ENCODE results near the gene TBC1D2.

TBC1D2 gene

GRCh38 chr9:98158071-98158831 is 97.2 kb downstream of the TBC1D2 start:
- Histone ChIP-seq H3K4me2 (ENCODE audit: insufficient read depth, low read length, poor library complexity, severe bottlenecking) (no peak overlapping the region), H3K4me3 (ENCODE audit: low read length in 2 of 2) (no peak overlapping the region), H3K36me3 (replicated peaks in 1 of 2; ENCODE audit: control insufficient read depth in 2 of 2, insufficient read depth in 2 of 2, low read length in 2 of 2) (no peaks in the 10 kb centered on the region), H3K79me1 (ENCODE audit: low read depth, low read length) (no peaks in the 10 kb centered on the region), H2BK5ac (ENCODE audit: low read length) (no peak overlapping the region), H2BK15ac (ENCODE audit: low read length) (no peak overlapping the region), H4K91ac (ENCODE audit: low read depth, low read length, poor library complexity) (no peak overlapping the region), H3K27me3 (ENCODE audit: control insufficient read depth in 3 of 3, insufficient read depth in 3 of 3, low read depth in 1 of 3, low read length in 3 of 3) (peaks cover 0 to 19% (median 0%) of the 10 kb centered on the region in 3 experiments), H3K9me3 (replicated peaks in 1 of 2; ENCODE audit: control insufficient read depth in 2 of 2, insufficient read depth in 1 of 2, low read depth in 1 of 2, low read length in 2 of 2) (no peaks in the 10 kb centered on the region), H3K4ac (ENCODE audit: low read length) (no peak overlapping the region), H2AFZ (ENCODE audit: low read length) (no peak overlapping the region), H3K23ac (ENCODE audit: low read depth, low read length, poor library complexity) (no peak overlapping the region), H3K27ac (replicated peaks; ENCODE audit: low read length) (no peak overlapping the region), H2BK120ac (ENCODE audit: low read depth, low read length) (no peak overlapping the region), H3K14ac (ENCODE audit: low read length) (no peak overlapping the region), H2BK12ac (ENCODE audit: low read length) (no peak overlapping the region), H3K4me1 (ENCODE audit: control insufficient read depth in 2 of 2, insufficient read depth in 1 of 2, low read depth in 1 of 2, low read length in 2 of 2) (peaks cover 0 to 7% of the 10 kb centered on the region in 2 donors), H4K8ac (ENCODE audit: low read depth, low read length) (no peak overlapping the region), H3K18ac (ENCODE audit: low read length) (no peak overlapping the region), H2AK5ac (ENCODE audit: low read depth, low read length) (no peak overlapping the region), H3K9ac (ENCODE audit: low read depth, low read length, poor library complexity) (no peak overlapping the region)
- WGBS, 2 donors (ENCODE audit: extremely low coverage in 2 of 2, insufficient read length in 2 of 2, insufficient replicate concordance in 1 of 2), result no CpG with 5 or more reads among the region's 4 CpGs
- no peak for DNase-seq (ENCODE audit: low spot score)

- H3K36me3 ChIP-seq (replicated peaks in 1 of 2; ENCODE audit: control insufficient read depth in 2 of 2, insufficient read depth in 2 of 2, low read length in 2 of 2), result no peaks in the 10 kb centered on the region
- DNase-seq (ENCODE audit: low spot score), result no peak
- H4K91ac ChIP-seq (ENCODE audit: low read depth, low read length, poor library complexity), result no peak overlapping the region
- H3K27ac ChIP-seq (replicated peaks; ENCODE audit: low read length), result no peak overlapping the region
- H3K79me1 ChIP-seq (ENCODE audit: low read depth, low read length), result no peaks in the 10 kb centered on the region
- H3K4me1 ChIP-seq (ENCODE audit: control insufficient read depth in 2 of 2, insufficient read depth in 1 of 2, low read depth in 1 of 2, low read length in 2 of 2), result peaks cover 0 to 5% of the 10 kb centered on the region in 2 donors
- H2BK120ac ChIP-seq (ENCODE audit: low read depth, low read length), result no peak overlapping the region
- H3K18ac ChIP-seq (ENCODE audit: low read length), result no peak overlapping the region
- H3K9ac ChIP-seq (ENCODE audit: low read depth, low read length, poor library complexity), result no peak overlapping the region
- H3K4me3 ChIP-seq (ENCODE audit: low read length in 2 of 2), result no peak overlapping the region
- H4K8ac ChIP-seq (ENCODE audit: low read depth, low read length), result no peak overlapping the region
- H2AFZ ChIP-seq (ENCODE audit: low read length), result no peak overlapping the region
- no peak overlapping the region for H3K4me2 ChIP-seq (ENCODE audit: insufficient read depth, low read length, poor library complexity, severe bottlenecking)
- no CpG with 5 or more reads among the region's 10 CpGs for WGBS, 2 donors (ENCODE audit: extremely low coverage in 2 of 2, insufficient read length in 2 of 2, insufficient replicate concordance in 1 of 2)
- H3K14ac ChIP-seq (ENCODE audit: low read length), result no peak overlapping the region
- no peak overlapping the region for H3K4ac ChIP-seq (ENCODE audit: low read length)
- no peak overlapping the region for H2BK12ac ChIP-seq (ENCODE audit: low read length)
- H3K23ac ChIP-seq (ENCODE audit: low read depth, low read length, poor library complexity), result no peak overlapping the region
- no peak overlapping the region for H2AK5ac ChIP-seq (ENCODE audit: low read depth, low read length)
- peaks cover 0 to 16% (median 0%) of the 10 kb centered on the region in 3 experiments for H3K27me3 ChIP-seq (ENCODE audit: control insufficient read depth in 3 of 3, insufficient read depth in 3 of 3, low read depth in 1 of 3, low read length in 3 of 3)
- no peak overlapping the region for H2BK15ac ChIP-seq (ENCODE audit: low read length)
- no peaks in the 10 kb centered on the region for H3K9me3 ChIP-seq (replicated peaks in 1 of 2; ENCODE audit: control insufficient read depth in 2 of 2, insufficient read depth in 1 of 2, low read depth in 1 of 2, low read length in 2 of 2)
- no peak overlapping the region for H2BK5ac ChIP-seq (ENCODE audit: low read length)
Measured at GRCh38 chr9:98157372-98157771, 98.1 kb downstream of the TBC1D2 start.

- Histone ChIP-seq H3K27ac (replicated peaks; ENCODE audit: low read length) (no peak overlapping the region), H3K14ac (ENCODE audit: low read length) (no peak overlapping the region), H3K23ac (ENCODE audit: low read depth, low read length, poor library complexity) (no peak overlapping the region), H4K91ac (ENCODE audit: low read depth, low read length, poor library complexity) (no peak overlapping the region), H3K79me1 (ENCODE audit: low read depth, low read length) (no peaks in the 10 kb centered on the region), H3K9me3 (replicated peaks in 1 of 2; ENCODE audit: control insufficient read depth in 2 of 2, insufficient read depth in 1 of 2, low read depth in 1 of 2, low read length in 2 of 2) (peaks cover 0 to 2% of the 10 kb centered on the region in 2 donors), H2BK15ac (ENCODE audit: low read length) (no peak overlapping the region), H3K4me2 (ENCODE audit: insufficient read depth, low read length, poor library complexity, severe bottlenecking) (no peak overlapping the region), H3K36me3 (replicated peaks in 1 of 2; ENCODE audit: control insufficient read depth in 2 of 2, insufficient read depth in 2 of 2, low read length in 2 of 2) (no peaks in the 10 kb centered on the region), H2BK12ac (ENCODE audit: low read length) (no peak overlapping the region), H4K8ac (ENCODE audit: low read depth, low read length) (no peak overlapping the region), H3K4ac (ENCODE audit: low read length) (no peak overlapping the region), H2AFZ (ENCODE audit: low read length) (no peak overlapping the region), H2BK5ac (ENCODE audit: low read length) (no peak overlapping the region), H3K9ac (ENCODE audit: low read depth, low read length, poor library complexity) (no peak overlapping the region), H3K4me3 (ENCODE audit: low read length in 2 of 2) (no peak overlapping the region), H2BK120ac (ENCODE audit: low read depth, low read length) (no peak overlapping the region), H3K18ac (ENCODE audit: low read length) (no peak overlapping the region), H3K27me3 (ENCODE audit: control insufficient read depth in 3 of 3, insufficient read depth in 3 of 3, low read depth in 1 of 3, low read length in 3 of 3) (peaks cover 0 to 6% (median 0%) of the 10 kb centered on the region in 3 experiments), H3K4me1 (ENCODE audit: control insufficient read depth in 2 of 2, insufficient read depth in 1 of 2, low read depth in 1 of 2, low read length in 2 of 2) (no peaks in the 10 kb centered on the region), H2AK5ac (ENCODE audit: low read depth, low read length) (no peak overlapping the region)
- DNase-seq (ENCODE audit: low spot score), result no peak
- no CpG with 5 or more reads among the region's 2 CpGs for WGBS, 2 donors (ENCODE audit: extremely low coverage in 2 of 2, insufficient read length in 2 of 2, insufficient replicate concordance in 1 of 2)
Measured at GRCh38 chr9:98154678-98155077, 100.8 kb downstream of the TBC1D2 start.

GRCh38 chr9:98152526-98152925 is 102.9 kb downstream of the TBC1D2 start:
- H3K9ac ChIP-seq (ENCODE audit: low read depth, low read length, poor library complexity), result no peak overlapping the region
- no peak overlapping the region for H4K91ac ChIP-seq (ENCODE audit: low read depth, low read length, poor library complexity)
- no peaks in the 10 kb centered on the region for H3K36me3 ChIP-seq (replicated peaks in 1 of 2; ENCODE audit: control insufficient read depth in 2 of 2, insufficient read depth in 2 of 2, low read length in 2 of 2)
- no peak overlapping the region for H3K23ac ChIP-seq (ENCODE audit: low read depth, low read length, poor library complexity)
- H2BK5ac ChIP-seq (ENCODE audit: low read length), result no peak overlapping the region
- no peak overlapping the region for H2AFZ ChIP-seq (ENCODE audit: low read length)
- no peak overlapping the region for H3K4me2 ChIP-seq (ENCODE audit: insufficient read depth, low read length, poor library complexity, severe bottlenecking)
- H3K14ac ChIP-seq (ENCODE audit: low read length), result no peak overlapping the region
- no peak overlapping the region for H2BK120ac ChIP-seq (ENCODE audit: low read depth, low read length)
- H2AK5ac ChIP-seq (ENCODE audit: low read depth, low read length), result no peak overlapping the region
- no peak overlapping the region for H3K18ac ChIP-seq (ENCODE audit: low read length)
- peaks cover 0 to 2% (median 0%) of the 10 kb centered on the region in 3 experiments for H3K27me3 ChIP-seq (ENCODE audit: control insufficient read depth in 3 of 3, insufficient read depth in 3 of 3, low read depth in 1 of 3, low read length in 3 of 3)
- no peak overlapping the region for H3K4ac ChIP-seq (ENCODE audit: low read length)
- H3K4me3 ChIP-seq (ENCODE audit: low read length in 2 of 2), result no peak overlapping the region
- H3K4me1 ChIP-seq (ENCODE audit: control insufficient read depth in 2 of 2, insufficient read depth in 1 of 2, low read depth in 1 of 2, low read length in 2 of 2), result no peaks in the 10 kb centered on the region
- no peak for DNase-seq (ENCODE audit: low spot score)
- no peak overlapping the region for H3K27ac ChIP-seq (replicated peaks; ENCODE audit: low read length)
- H2BK12ac ChIP-seq (ENCODE audit: low read length), result no peak overlapping the region
- no peak overlapping the region for H4K8ac ChIP-seq (ENCODE audit: low read depth, low read length)
- H2BK15ac ChIP-seq (ENCODE audit: low read length), result no peak overlapping the region
- H3K9me3 ChIP-seq (replicated peaks in 1 of 2; ENCODE audit: control insufficient read depth in 2 of 2, insufficient read depth in 1 of 2, low read depth in 1 of 2, low read length in 2 of 2), result peaks cover 0 to 2% of the 10 kb centered on the region in 2 donors
- H3K79me1 ChIP-seq (ENCODE audit: low read depth, low read length), result no peaks in the 10 kb centered on the region
